ENCODE data around the gene GAREM1.
"Not testable (repeated sequence)": the region's sequence is repeated elsewhere in the genome, so short reads cannot be mapped to it uniquely, and the experiment has no call there.

GAREM1 gene

GRCh38 chr18:32259553-32259952, 211.1 kb downstream of the GAREM1 start:
- DNase-seq (ENCODE audit: low read depth in 3 of 3, low spot score in 1 of 3) = no peak

- no peak for DNase-seq (ENCODE audit: low read depth in 3 of 3, low spot score in 1 of 3)
These were observed 212.0 kb downstream of the GAREM1 start for GRCh38 chr18:32258558-32259204.

- DNase-seq (ENCODE audit: low read depth in 3 of 3, low spot score in 1 of 3) = no peak
These were observed 212.5 kb downstream of the GAREM1 start for GRCh38 chr18:32258148-32258547.

DNA sequence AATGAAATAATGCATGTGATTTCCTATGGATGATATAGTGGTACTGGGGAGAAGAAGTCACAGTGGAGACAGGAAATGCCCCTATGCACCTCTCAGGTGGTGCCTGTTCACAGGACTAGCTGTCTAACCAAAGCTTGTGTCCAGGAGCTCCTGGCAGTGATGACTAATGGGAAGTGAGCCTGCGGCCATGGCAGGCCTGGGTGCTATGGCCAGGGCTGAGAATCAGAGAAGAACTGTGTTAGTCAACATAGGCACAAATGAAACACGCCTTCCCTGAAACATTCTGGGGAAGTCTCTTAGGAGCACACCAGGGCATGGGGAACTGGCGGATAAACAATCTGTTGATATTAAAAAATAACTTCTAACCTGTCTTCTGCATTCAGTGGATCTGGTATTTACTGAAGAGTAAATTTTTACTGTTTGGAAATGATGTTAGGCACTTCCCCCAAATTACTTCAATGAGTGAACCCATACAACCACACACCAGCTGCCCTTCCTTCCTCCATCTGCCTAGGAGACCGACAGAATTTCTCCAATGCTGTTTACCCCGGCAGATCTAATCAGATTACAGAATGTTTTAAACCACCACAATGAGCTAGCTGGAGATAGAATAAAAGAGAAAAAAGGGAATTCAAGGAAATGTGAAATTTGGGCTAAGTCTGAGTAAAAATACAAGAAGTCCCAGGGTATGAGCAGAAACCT, 213.4 kb downstream of the GAREM1 start:
- DNase-seq (ENCODE audit: low read depth in 3 of 3, low spot score in 1 of 3) = no peak

DNA sequence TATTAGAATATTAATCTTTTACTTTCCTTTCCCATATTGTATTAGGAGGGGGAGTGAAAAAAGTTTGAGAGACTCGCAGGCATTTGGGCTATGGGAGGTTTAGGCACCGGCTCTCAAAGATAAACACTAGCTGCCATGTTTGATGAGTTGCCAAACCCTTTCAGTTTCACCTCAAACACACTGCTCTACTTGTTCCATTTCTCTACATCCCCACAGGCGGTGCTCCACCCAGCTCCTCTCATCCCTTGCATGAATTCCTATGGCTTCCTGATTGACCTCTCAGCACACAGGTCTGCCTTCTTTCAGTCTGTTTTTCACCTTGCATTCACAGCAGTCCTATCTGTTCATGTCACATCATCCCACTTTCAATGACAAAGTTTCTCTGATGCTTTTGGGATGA, 215.1 kb downstream of the GAREM1 start:
- no peak for DNase-seq (ENCODE audit: low read depth in 3 of 3, low spot score in 1 of 3)

DNA sequence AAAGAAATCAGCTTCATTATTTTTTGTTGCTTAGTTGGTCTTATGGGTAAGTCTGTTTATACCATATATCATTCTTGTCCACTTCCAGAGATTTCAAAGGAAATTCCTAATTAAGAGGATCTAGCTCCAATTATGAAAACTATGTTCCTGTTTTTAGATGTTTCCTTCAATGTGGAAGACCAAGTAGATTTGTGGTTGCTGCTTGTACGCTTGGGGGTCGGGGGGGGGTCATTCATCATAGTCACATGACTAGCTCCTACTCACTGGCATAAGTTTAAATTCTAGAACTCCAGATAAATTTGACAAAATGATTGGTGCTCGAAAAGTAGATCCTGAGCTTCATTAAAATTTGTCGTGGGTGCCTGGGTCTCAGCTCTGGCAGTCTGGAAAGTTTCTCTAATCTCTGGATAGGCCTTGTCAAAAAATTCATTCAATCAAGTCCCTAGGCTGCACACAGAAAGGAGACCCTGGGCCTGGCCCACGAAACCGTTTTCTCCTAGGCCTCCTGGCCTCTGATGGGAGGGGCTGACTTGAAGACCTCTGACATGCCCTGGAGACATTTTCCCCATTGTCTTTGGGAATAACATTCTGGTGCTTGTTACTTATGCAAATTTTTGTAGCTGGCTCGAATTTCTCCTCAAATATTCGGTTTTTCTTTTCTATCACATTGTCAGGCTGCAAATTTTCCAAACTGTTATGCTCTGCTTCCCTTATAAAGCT, 218.4 kb downstream of the GAREM1 start:
- DNase-seq (ENCODE audit: low read depth in 3 of 3, low spot score in 1 of 3) = no peak

DNA sequence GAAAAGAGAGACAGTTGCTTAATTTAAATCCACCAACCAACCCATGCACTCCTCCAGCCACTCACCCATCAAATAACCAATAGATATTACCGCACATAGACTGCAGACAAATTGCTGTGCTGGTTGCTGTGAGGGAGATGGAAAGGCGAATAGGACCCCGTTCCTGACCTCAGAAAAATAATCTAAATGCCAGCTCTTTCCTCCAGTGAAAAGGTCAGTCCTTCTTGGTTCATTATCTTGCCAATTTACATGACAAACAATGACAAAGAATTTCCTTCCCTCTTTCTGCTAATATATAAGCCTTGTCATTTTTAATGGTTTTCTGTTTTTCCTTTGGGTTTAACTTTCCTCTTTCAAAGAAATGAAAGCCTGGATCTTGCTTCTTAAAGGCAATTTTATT, 219.2 kb downstream of the GAREM1 start:
- no peak for DNase-seq (ENCODE audit: low read depth in 3 of 3, low spot score in 1 of 3)

DNA sequence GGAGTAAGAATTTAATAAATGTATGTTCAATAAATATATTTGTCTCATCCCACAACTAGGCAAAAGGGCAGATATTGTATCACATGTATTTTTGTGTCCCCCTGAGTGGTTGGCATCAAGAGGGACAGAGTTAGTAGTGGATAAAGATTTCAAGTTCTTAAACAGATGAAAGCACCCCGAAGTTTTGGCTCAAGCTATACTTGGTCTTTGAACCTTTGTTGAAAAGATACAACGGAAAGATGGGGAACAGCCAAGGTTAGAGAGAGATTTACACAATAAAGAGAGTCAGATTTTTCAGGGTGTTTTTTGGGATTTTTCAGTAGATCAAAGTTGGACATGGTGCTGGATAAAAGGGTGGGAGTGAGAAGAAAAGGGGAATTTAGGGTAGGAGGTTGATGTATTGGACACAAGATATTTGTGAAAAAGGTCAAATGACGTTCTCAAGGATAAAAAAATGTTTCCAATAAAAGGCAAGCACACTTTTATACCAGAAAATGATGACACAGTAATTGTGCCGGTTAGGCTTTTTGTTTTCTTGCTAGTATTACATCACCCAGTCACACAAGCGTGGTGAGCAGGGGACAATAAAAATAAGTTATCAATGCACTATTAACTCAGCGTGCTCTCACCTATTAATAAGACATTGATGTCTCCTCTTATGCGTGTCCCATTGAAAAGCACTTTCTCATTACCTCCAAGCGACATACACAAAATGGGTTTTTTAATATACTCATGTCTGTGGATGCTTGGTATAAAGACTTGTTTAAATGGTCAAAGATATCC, 221.3 kb downstream of the GAREM1 start:
- DNase-seq (ENCODE audit: low read depth in 3 of 3, low spot score in 1 of 3) = no peak

DNA sequence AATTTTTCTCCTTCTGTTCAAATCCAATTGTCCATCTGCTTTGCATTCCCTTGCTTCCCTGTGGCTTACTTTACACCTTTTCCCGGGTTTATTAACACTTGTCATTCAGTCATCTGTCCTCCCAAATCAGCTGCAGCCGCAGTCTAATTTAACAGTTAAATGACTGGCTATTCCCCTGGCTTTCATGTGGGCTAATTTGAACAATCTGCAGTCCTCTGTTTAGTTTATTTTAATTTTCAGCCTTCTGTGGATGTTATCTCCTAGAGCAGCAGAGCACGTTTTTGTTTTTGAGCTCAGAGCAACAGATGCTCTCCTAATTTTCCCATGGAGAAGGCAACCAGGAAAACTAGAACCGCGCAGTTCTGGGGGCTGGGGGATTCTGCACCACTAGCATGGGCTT, 225.8 kb downstream of the GAREM1 start:
- no peak for DNase-seq (ENCODE audit: low read depth in 3 of 3, low spot score in 1 of 3)

DNA sequence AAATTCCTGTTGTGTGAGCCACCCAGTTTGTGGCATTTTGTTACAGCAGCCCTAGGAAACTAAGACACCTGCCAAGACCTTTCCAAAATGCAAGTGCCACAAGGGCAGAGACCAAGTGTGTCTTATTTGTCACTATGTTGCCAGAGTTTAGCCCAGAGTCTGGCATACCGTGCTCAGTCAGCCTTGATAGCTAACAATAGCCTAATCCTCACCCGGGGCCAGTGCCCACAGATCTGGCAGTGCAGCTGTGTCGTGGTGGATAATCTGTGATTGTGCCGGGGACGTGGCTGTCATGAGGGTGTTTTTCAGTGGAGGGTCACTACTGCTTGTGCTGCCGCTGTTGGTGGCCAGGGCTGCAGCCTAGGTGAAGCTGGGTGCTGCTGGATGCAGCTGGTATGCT, 227.3 kb downstream of the GAREM1 start:
- no peak for DNase-seq (ENCODE audit: low read depth in 3 of 3, low spot score in 1 of 3)

DNA sequence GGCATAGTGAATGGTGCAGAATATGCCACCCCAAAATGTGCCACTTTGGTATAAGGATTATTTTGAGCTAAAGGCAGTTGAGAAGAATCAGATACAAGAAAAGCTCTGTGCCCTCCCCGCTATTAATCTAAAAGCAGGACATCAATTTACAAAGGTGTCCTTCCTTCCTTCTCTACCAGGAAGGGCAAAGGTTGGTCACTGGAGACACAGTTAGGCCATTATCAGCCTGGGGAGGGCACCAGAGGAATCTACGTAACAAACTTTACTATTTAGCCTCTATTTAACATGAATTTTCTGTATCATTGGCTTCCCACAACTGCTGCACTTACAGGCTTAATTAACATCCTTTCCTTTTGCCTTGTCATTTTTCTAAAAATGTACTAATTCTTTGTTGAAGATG, 228.3 kb downstream of the GAREM1 start:
- DNase-seq (ENCODE audit: low read depth in 3 of 3, low spot score in 1 of 3) = no peak

DNA sequence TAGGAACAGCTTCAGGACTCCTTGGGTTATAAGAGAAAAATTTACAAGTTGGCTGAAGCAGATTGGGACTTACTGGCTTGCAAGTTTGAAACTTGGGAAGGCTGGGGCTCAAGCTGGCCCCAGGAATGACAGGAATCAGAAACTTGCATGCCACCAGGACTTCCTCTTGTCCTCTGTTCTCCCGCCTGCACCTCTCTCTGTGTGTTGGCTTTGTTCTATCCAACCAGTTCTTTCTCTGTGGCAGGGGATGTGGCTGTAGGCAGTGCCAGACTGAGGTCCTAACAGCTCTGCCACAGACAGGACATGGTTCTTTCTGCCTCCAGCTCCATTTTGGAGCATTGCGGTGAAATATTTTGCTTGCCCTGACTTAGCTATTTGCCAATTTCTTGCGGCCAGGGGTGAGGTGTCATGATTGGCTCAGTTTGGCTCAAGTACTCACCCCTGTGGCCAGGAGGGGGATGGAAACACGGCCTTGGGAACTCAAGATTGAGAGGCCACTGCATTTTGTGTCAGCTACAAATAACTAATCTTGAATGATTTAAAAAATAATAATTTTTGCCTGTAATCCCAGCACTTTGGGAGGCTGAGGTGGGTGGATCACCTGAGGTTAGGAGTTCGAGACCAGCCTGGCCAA, 231.9 kb downstream of the GAREM1 start:
- DNase-seq (ENCODE audit: low read depth in 3 of 3, low spot score in 1 of 3) = no peak

DNA sequence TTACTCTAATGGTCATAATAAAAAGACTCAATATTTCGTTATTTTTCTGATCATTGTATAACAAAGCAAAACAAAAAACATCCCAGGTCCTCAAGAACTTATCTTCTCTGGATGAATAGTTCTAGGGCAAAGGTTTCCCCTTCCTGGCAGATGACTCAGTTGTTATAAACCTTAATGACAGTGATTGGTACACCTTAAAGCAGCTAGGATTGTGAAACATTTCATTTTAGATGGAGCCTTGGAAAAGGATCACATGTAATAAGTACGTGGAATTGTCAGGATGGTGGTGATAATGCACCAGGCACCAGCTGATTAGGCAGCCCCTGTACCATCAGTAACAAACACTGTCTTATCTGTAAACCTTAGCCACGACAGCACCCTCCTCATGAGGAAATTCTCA, 233.6 kb downstream of the GAREM1 start:
- no peak for DNase-seq (ENCODE audit: low read depth in 3 of 3, low spot score in 1 of 3)

- not testable (repeated sequence) for DNase-seq (ENCODE audit: low read depth in 3 of 3, low spot score in 1 of 3)
These were observed 237.3 kb downstream of the GAREM1 start for GRCh38 chr18:32233348-32233747.

GRCh38 chr18:32219431-32220018, 251.2 kb downstream of the GAREM1 start:
- no peak for DNase-seq (ENCODE audit: low read depth in 3 of 3, low spot score in 1 of 3)

DNA sequence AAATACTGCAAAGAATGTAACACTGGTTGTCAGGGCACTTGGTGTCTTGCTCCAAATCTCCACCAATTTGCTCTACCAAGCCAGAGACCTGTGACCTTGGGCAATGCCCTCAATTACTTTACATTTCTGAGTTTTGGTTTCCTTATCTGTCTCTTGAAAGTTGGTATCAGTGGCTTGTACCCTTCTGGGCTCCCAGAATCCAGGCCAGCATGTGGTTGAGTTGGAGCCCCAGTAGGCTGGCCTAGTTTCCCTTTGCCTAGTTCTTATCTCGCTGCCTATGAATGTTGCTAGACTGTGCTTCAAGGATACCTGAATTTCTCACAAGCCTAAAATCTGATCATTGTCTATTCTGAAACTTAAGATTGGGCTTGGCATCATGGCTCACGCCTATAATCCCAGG, 254.3 kb downstream of the GAREM1 start:
- no peak for DNase-seq (ENCODE audit: low read depth in 3 of 3, low spot score in 1 of 3)

DNA sequence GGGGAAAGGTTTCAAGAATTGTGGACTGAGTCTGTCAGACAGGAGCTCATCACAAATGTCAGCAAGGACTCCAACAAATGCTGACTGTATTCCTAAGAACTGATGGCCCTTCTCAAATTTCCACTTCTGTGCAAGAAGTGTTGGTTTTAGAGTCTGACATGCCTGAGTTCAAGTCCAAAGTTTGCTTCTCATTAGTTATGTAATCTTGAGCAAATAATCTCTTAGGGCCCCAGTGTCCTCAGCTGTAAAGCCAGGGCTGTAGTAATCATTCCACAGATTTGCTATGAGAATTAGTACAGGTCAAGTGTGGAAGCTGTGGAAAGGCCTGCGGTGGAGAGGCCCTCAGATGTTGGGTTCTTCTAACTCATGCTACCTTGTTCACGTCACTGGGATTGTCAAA, 257.0 kb downstream of the GAREM1 start:
- DNase-seq (ENCODE audit: low read depth in 3 of 3, low spot score in 1 of 3) = no peak
